Lower leg skin (tissue), 4 donors: Measurements from ENCODE around the gene ABLIM1. TPM values are rescaled to one million over a fixed set of nuclear protein-coding genes. Genes with fewer than 3 reads are reported as not detected.

ENCODE experiments used
- DNase-seq, 2 donors: peaks; one replicate each; pipeline ENCODE4 v3.0.0-alpha.2; 2019; ENCODE audit warnings: low spot score in 2 of 2
- H3K4me3 ChIP-seq: fragments of 200-600 bp; sonication (generic); 2 replicates; pipeline ENCODE4 v1.5.1; 2017; ENCODE audit warnings: mild to moderate bottlenecking, low read depth; ENCODE audit not compliant: poor library complexity, severe bottlenecking
- POLR2A ChIP-seq, 2 donors: fragments of 450-650 bp; IDR thresholded peaks; one replicate each; pipeline ENCODE4 v1.6.1; 2016 to 2017; ENCODE audit warnings: antibody characterized with exemption in 2 of 2, mild to moderate bottlenecking in 1 of 2, moderate library complexity in 1 of 2
- WGBS, 2 donors: methylation state at CpG; one replicate each; pipeline ENCODE4 v1.1.5; 2018; 5-methylcytosine and 5-hydroxymethylcytosine counted together
- intact Hi-C: fragments of 100-400 bp; cut with DNase I; formaldehyde crosslinking; loops from one replicate; pipeline ENCODE4 v1.15.0; 2023; ENCODE audit warnings: low total_unique reads
- total RNA-seq, 4 donors: library from RNA; depleted of rRNA; stranded (reverse); fragments of >200 nt; gene quantifications; one replicate each; pipeline ENCODE4 v1.1.0, GENCODE V29; 2016
- TF ChIP-seq, protein P1 (sequence below), 3 donors: fragments of 450-650 bp; IDR thresholded peaks; one replicate each; pipeline ENCODE4 v1.5.1; 2016; ENCODE audit warnings: antibody characterized with exemption in 3 of 3, mild to moderate bottlenecking in 3 of 3, moderate library complexity in 2 of 3

Gene ABLIM1
- total RNA-seq, 4 donors from 2014 or later: 171 to 258 (median 209) TPM

DNA sequence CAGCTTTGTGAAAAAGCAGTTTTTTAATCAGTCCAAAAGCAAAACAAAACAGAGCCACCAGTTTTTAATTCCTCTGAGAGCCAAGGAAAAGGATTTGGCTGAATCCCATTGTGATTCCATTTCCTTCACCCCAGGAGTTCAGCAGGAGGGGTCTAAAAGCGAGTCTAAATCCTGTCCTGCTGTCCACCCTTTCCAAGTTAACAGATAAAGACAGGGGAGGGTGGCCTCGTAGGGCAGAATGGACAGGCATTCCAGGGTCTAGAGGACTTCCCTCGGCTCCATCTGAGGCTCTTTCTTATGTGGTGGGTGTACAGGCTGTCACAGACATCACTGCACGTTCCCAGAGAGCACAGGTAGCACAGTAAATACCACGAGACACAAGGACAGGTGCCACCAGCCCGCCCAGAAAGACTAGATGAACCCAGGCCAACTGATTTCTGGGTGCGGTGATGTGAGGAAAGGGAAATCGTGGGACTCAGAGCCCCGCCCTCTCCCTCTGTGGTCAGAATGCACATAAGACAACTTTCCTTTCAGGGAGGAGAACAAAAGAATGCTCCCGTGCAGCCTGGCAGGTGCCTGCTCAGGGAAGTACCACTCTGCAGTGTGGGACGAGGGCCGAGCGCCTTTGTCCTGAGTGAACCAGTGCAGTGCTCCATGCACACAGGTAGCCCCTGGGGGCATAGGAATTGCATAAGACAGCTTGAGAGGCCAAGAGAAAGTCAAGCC is 119.7 kb downstream of the ABLIM1 start:
- TF ChIP-seq, protein P1, sequence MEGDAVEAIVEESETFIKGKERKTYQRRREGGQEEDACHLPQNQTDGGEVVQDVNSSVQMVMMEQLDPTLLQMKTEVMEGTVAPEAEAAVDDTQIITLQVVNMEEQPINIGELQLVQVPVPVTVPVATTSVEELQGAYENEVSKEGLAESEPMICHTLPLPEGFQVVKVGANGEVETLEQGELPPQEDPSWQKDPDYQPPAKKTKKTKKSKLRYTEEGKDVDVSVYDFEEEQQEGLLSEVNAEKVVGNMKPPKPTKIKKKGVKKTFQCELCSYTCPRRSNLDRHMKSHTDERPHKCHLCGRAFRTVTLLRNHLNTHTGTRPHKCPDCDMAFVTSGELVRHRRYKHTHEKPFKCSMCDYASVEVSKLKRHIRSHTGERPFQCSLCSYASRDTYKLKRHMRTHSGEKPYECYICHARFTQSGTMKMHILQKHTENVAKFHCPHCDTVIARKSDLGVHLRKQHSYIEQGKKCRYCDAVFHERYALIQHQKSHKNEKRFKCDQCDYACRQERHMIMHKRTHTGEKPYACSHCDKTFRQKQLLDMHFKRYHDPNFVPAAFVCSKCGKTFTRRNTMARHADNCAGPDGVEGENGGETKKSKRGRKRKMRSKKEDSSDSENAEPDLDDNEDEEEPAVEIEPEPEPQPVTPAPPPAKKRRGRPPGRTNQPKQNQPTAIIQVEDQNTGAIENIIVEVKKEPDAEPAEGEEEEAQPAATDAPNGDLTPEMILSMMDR (IDR thresholded peaks at IDR 0.05): no peak
- no peak for TF ChIP-seq POLR2A (IDR thresholded peaks at IDR 0.05)
- DNase-seq: no peak
- intact Hi-C loops: no loop called here
- WGBS, 2 donors: 45 to 55% methylated on average over 13 of the region's 13 CpGs
- H3K4me3 ChIP-seq: no peak overlapping the region

GRCh38 chr10:114537736-114538135 is 120.3 kb downstream of the ABLIM1 start:
- no peak for DNase-seq
- WGBS, 2 donors: 72 to 78% methylated on average over 1 of the region's 1 CpG
- TF ChIP-seq, protein P1 (IDR thresholded peaks at IDR 0.05): no peak
- no peak for TF ChIP-seq POLR2A (IDR thresholded peaks at IDR 0.05)
- intact Hi-C loops: no loop called here
- no peak overlapping the region for H3K4me3 ChIP-seq

- intact Hi-C loops: no loop called here
- H3K4me3 ChIP-seq: no peak overlapping the region
- DNase-seq: peak in 1 of 2 donors; percentile 78
- TF ChIP-seq, protein P1 (IDR thresholded peaks at IDR 0.05): no peak
- no peak for TF ChIP-seq POLR2A (IDR thresholded peaks at IDR 0.05)
- 87 to 95% methylated on average over 6 of the region's 6 CpGs for WGBS, 2 donors
These were observed 123.5 kb downstream of the ABLIM1 start for GRCh38 chr10:114534571-114534981.

GRCh38 chr10:114532226-114532625 is 125.8 kb downstream of the ABLIM1 start:
- H3K4me3 ChIP-seq: no peak overlapping the region
- WGBS, 2 donors: 89 to 92% methylated on average over 5 of the region's 5 CpGs
- DNase-seq: no peak
- intact Hi-C loops: no loop called here
- no peak for TF ChIP-seq POLR2A (IDR thresholded peaks at IDR 0.05)
- TF ChIP-seq, protein P1 (IDR thresholded peaks at IDR 0.05): no peak

DNA sequence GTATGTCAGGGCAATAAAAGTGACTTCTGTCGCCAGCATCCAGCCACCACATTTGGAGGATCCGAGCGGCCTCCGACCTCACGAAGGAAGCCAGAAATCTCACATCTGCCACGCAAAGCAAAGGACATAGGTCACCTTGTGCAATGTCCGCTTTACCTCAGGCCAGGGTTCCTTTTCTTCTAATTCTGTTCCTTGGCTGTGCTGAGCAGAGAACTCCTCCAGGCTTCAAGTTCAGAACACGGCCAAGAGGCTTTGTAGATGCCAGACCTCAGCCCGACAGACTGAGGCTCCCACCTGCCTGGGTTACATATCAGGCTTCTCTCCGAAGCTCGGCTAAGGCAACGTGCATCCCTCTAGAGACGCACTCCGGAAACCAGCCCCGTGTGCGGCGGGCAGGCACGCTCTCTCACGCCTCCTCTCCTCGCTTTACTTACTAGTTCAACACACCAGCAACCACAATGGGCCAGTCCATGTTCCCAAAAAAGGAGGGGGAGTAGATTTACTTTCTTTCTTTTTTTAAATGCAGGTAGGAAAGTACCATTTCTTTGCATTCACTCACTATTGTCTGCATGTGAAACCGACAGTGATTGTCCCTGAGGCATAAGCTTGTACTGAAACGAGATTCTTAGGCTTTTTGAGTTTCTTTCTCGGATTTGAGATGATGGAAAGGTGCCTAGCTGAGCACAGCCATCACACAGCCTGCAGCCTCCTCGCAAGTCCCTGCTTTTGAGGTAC is 131.4 kb downstream of the ABLIM1 start:
- peak; percentile 84 to 96 for DNase-seq
- peak overlapping the region; percentile 18 for H3K4me3 ChIP-seq
- intact Hi-C loops: no loop called here
- TF ChIP-seq POLR2A (IDR thresholded peaks at IDR 0.05): peak in 1 of 2 donors; percentile 68
- TF ChIP-seq, protein P1 (IDR thresholded peaks at IDR 0.05): no peak
- WGBS, 2 donors: 4 to 8% methylated on average over 24 of the region's 24 CpGs
